HS-27A (cell line): ENCODE measurements around the gene TRIM7.
"Not testable (repeated sequence)": the region's sequence is repeated elsewhere in the genome, so short reads cannot be mapped to it uniquely, and the experiment has no call there.

ENCODE experiments used
- DNase-seq: peaks from one replicate; pipeline ENCODE4 v3.0.0-alpha.2; 2012; ENCODE audit warnings: low read depth, missing footprints

Gene TRIM7

GRCh38 chr5:181212934-181213333 is 7.9 kb upstream of the TRIM7 start:
- DNase-seq = no peak

GRCh38 chr5:181212080-181212479 is 7.1 kb upstream of the TRIM7 start:
- no peak for DNase-seq

GRCh38 chr5:181211208-181211607 is 6.2 kb upstream of the TRIM7 start:
- no peak for DNase-seq

- DNase-seq = not testable (repeated sequence)
These were observed 5.7 kb upstream of the TRIM7 start for GRCh38 chr5:181210698-181211097.

GRCh38 chr5:181210148-181210547 is 5.2 kb upstream of the TRIM7 start:
- not testable (repeated sequence) for DNase-seq

- DNase-seq = not testable (repeated sequence)
These were observed 4.0 kb upstream of the TRIM7 start for GRCh38 chr5:181209006-181209405.

GRCh38 chr5:181207960-181208253 is 2.9 kb upstream of the TRIM7 start:
- DNase-seq = no peak

- DNase-seq = no peak
These were observed 2.4 kb upstream of the TRIM7 start for GRCh38 chr5:181207214-181207959.

GRCh38 chr5:181205761-181206649 is 1.0 kb upstream of the TRIM7 start:
- DNase-seq = no peak

GRCh38 chr5:181204113-181204825 is 727 bp downstream of the TRIM7 start:
- DNase-seq = no peak

- no peak for DNase-seq
These were observed 1.3 kb downstream of the TRIM7 start for GRCh38 chr5:181203777-181204112.

- no peak for DNase-seq
These were observed 1.8 kb downstream of the TRIM7 start for GRCh38 chr5:181203093-181203711.

GRCh38 chr5:181200816-181201215 is 4.2 kb downstream of the TRIM7 start:
- DNase-seq = no peak

GRCh38 chr5:181199881-181200638 is 4.9 kb downstream of the TRIM7 start:
- no peak for DNase-seq

GRCh38 chr5:181198905-181199519 is 6.0 kb downstream of the TRIM7 start:
- DNase-seq = no peak

- DNase-seq = no peak
These were observed 6.8 kb downstream of the TRIM7 start for GRCh38 chr5:181198106-181198685.

GRCh38 chr5:181197326-181197951 is 7.6 kb downstream of the TRIM7 start:
- DNase-seq = no peak

- no peak for DNase-seq
These were observed 9.7 kb downstream of the TRIM7 start for GRCh38 chr5:181195249-181195761.

GRCh38 chr5:181194489-181195248 is 10.3 kb downstream of the TRIM7 start:
- no peak for DNase-seq
